Fibroblast of pulmonary artery (primary cell): Measurements from ENCODE around the gene GATAD2B.

Source experiments
- DNase-seq: peaks from one replicate; pipeline ENCODE4 v3.0.0-alpha.2; 2010; ENCODE audit warnings: low read depth
- H3K4me3 ChIP-seq: replicated peaks from 2 replicates; pipeline ENCODE4 v1.5.1; 2011; ENCODE audit warnings: low read depth, mild to moderate bottlenecking, control low read depth, low read length, moderate library complexity
- TF ChIP-seq, protein P1 (sequence below): IDR thresholded peaks from 2 replicates; pipeline ENCODE4 v1.5.1; 2011; ENCODE audit warnings: mild to moderate bottlenecking, control low read depth, low read length, inconsistent platforms; ENCODE audit errors: missing control alignments

GATAD2B gene

DNA sequence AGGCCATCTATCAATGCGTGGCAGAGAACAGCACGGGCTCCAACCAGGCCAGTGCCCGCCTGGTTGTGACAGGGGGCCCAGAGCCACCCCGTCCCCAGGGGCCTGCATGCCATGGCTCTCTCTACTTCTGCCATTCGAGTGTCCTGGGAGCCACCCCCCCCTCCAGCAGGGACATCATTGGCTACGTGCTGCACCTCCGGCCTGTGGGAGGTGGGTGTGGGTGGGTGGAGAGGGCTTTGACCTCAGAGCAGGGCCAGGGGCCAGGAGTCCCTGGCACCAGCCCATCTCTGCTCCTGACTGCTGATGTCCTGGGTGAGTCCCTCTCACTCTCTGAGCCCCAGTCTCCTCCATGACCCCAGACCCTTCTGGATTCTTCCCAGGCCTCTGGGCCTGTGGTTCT, 122.3 kb downstream of the GATAD2B start:
- DNase-seq: no peak
- TF ChIP-seq, protein P1, sequence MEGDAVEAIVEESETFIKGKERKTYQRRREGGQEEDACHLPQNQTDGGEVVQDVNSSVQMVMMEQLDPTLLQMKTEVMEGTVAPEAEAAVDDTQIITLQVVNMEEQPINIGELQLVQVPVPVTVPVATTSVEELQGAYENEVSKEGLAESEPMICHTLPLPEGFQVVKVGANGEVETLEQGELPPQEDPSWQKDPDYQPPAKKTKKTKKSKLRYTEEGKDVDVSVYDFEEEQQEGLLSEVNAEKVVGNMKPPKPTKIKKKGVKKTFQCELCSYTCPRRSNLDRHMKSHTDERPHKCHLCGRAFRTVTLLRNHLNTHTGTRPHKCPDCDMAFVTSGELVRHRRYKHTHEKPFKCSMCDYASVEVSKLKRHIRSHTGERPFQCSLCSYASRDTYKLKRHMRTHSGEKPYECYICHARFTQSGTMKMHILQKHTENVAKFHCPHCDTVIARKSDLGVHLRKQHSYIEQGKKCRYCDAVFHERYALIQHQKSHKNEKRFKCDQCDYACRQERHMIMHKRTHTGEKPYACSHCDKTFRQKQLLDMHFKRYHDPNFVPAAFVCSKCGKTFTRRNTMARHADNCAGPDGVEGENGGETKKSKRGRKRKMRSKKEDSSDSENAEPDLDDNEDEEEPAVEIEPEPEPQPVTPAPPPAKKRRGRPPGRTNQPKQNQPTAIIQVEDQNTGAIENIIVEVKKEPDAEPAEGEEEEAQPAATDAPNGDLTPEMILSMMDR: no peak
- H3K4me3 ChIP-seq: no peak overlapping the region

DNA sequence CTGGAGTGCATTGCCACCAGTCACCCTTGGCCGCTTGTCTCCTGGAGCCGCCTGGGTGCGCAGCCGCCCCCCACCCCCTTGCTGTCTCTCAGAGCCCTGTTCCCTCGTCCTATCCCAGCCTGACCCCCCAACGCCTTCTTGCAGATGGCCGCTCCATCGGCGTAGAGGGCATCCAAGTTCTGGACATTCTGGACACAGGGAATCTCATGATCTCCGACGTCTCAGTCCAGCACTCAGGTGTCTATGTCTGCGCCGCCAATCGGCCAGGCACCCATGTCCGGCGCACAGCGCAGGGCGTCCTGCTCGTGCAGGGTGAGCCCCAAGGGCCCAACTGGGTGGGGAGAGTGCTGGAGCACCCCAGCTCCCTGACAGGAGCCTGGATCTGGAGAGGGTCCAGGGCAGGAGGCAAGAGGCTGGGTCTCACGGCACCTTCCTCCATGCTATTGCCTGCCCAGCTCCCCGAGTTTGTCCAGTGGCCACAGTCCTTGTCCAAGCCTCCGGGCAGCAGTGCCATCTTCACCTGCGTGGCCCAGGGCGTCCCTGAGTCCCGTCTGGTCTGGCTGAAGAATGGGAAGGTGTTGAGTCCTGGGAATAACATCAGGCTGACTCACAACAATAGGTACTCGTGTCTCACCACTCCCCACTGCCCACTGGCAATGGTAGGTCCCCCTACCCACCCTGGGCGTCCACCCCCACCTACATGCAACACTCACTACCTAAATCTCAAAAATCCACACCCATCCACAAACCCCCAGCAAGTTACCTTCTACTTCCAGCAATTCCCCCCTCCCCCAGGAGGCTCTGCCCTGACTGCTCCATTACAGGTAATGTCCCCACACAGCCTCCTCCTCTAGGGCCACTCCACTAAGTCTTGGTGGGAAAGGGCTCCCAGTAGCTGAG, 123.0 kb downstream of the GATAD2B start:
- TF ChIP-seq, protein P1: no peak
- DNase-seq: no peak
- H3K4me3 ChIP-seq: no peak overlapping the region

DNA sequence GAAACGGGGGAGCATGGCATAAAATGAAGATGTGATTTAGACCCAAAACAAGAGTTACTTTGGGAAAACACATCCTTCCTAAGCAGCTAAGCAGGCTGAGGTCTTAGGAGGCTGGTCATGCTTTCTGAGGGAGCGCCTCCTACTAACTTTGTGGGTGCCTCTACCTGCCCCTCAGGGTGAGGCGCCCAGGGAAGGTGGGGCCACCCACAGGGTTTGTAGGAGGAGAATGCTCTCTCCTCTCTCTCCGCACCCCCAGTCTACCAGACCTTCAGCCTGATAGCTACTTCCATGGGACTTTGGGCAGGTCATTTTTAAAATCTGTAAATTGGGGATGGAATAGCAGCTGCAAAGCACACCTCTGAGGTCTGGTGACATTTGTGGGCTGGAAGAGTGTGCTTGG, 123.8 kb downstream of the GATAD2B start:
- no peak overlapping the region for H3K4me3 ChIP-seq
- DNase-seq: no peak
- TF ChIP-seq, protein P1: no peak

DNA sequence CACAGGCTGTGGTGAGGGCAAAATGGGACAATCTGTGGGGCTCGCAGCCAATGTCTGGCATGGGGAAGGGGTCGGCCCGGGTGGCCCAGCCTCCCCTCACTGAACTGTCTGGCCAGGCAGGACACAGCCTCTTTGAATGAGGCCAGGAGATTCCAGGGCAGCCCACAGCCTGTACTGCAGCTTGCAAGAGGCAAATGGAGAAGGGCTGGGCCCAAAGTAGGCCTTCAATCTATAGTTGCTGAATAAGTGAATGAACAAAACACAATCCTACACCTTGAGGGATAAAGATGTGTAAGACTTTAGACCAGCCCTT, 124.3 kb downstream of the GATAD2B start:
- no peak overlapping the region for H3K4me3 ChIP-seq
- TF ChIP-seq, protein P1: no peak
- no peak for DNase-seq

DNA sequence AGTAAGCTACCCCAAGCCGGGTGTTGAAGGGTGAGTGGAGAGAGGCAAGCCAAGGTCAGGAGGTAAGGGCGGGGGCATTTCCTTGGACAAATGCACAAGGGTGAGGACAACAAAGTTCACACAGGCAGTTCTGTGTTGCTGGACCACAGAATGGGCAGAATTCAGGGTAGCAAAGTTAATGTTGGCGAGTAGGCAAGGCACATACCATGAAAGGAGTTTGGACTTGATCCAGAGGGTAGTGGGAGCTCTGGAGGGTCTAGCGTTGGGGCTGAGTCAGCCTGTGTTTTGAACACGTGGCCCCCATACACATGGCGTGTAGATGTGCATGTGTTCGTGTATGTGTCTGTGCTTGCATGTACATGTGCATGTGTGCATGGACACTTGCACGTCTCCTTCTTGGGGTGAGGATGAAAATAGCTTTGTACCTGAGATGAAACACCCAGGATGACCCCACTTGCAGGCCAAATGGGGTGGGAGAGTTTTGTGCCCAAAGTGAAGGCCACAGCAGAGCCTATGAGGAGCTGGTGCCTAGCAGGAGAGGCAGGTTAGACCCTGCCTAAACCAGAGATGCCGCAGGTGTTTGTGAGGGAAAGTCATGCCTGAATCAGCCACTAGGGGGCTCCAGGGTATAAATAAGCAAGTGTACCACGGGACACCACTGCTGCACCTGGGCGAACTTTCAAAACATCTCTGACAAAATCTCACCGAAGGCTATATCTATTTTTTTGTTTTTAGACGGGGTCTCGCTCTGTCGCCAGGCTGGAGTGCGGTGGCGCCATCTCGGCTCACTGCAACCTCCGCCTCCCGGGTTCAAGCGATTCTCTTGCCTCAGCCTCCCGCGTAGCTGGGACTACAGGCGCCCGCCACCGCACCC, 125.7 kb downstream of the GATAD2B start:
- TF ChIP-seq, protein P1: peak; percentile 78
- peak; percentile 76 for DNase-seq
- no peak overlapping the region for H3K4me3 ChIP-seq

DNA sequence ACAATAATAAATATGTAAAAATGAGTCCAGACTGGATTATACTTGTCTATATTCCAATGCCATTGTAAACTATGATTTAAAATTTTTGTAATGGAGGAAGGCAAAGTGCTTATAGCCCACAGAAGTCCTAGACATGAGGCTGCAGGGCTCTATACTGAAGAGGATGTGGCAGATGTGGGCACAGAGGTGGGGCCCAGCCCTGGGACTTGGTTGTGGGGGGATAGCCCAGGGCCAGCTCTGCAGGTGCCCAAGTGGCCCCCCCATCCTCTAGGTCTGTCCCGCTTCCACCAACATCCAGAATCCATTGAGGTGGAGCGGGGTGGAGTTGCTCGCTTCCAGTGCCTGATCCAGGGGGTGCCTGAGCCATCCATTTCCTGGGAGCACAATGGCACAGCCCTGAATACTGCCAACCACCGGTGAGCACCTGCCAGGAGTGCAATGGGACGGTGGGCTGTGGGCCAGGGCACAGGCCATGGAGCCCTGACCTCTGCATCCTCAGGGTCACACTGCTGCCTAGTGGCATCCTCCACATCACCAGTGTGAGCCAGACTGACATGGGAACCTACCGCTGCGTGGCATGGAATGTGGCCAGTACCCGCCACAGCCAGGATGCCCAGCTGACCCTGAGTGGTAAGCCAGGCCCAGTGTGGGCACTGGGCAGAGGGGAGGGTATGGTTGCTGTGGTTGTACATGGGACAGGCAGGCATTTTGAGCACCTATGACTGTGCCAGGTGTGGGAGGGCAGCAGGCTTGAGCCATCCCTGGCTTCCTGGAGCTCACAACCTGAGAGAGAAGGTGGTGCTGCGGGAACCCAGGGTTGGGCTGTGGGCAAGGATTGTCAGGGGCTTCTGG, 126.6 kb downstream of the GATAD2B start:
- no peak overlapping the region for H3K4me3 ChIP-seq
- TF ChIP-seq, protein P1: no peak
- no peak for DNase-seq
